Measurements from ENCODE around the gene USP3.

DNA sequence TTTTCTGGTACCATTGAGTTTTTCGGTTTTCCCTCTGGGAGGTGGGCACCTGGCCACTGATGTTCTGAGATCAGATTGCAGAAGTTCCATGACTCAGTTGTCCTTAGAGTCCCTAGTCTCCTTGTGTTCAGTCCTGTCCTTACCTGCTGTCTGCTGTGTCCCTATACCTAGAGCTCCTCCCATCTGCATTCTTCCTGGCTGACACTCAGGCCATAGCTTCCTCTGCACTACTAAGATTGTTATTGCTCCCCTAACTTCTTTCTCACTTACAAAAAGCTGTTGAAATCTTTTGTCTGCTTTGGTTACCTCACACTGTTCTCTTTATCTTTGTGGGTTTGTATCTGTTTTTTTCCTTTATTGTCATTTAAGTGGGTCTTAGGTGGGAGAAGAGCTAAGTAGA is 13.2 kb downstream of the USP3 start:
- TF ChIP-seq CREB1 (IDR thresholded peaks at IDR 0.05; ENCODE audit: low read depth) = no peak
- TF ChIP-seq EP300 (IDR thresholded peaks at IDR 0.05; ENCODE audit: borderline replicate concordance) = no peak
- no peak for TF ChIP-seq YY1 (IDR thresholded peaks at IDR 0.05; ENCODE audit: low read depth)
- TF ChIP-seq, protein P1, sequence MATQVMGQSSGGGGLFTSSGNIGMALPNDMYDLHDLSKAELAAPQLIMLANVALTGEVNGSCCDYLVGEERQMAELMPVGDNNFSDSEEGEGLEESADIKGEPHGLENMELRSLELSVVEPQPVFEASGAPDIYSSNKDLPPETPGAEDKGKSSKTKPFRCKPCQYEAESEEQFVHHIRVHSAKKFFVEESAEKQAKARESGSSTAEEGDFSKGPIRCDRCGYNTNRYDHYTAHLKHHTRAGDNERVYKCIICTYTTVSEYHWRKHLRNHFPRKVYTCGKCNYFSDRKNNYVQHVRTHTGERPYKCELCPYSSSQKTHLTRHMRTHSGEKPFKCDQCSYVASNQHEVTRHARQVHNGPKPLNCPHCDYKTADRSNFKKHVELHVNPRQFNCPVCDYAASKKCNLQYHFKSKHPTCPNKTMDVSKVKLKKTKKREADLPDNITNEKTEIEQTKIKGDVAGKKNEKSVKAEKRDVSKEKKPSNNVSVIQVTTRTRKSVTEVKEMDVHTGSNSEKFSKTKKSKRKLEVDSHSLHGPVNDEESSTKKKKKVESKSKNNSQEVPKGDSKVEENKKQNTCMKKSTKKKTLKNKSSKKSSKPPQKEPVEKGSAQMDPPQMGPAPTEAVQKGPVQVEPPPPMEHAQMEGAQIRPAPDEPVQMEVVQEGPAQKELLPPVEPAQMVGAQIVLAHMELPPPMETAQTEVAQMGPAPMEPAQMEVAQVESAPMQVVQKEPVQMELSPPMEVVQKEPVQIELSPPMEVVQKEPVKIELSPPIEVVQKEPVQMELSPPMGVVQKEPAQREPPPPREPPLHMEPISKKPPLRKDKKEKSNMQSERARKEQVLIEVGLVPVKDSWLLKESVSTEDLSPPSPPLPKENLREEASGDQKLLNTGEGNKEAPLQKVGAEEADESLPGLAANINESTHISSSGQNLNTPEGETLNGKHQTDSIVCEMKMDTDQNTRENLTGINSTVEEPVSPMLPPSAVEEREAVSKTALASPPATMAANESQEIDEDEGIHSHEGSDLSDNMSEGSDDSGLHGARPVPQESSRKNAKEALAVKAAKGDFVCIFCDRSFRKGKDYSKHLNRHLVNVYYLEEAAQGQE (IDR thresholded peaks at IDR 0.05; ENCODE audit: low read depth) = no peak
- TF ChIP-seq TAF1 (IDR thresholded peaks at IDR 0.05; ENCODE audit: low read depth) = no peak
- TF ChIP-seq, protein P2, sequence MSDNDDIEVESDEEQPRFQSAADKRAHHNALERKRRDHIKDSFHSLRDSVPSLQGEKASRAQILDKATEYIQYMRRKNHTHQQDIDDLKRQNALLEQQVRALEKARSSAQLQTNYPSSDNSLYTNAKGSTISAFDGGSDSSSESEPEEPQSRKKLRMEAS (IDR thresholded peaks at IDR 0.05) = no peak
- TF ChIP-seq EGR1 (IDR thresholded peaks at IDR 0.05) = no peak
- TF ChIP-seq CEBPB (IDR thresholded peaks at IDR 0.05) = no peak
